SK-N-SH treated with all-trans-retinoic acid at 6 μM for 48 hours (cell line): Measurements from ENCODE around the gene CHI3L2.

Experiments
- CSDC2 ChIP-seq: fragments of 250-450 bp; sonication (Bioruptor Pico); IDR thresholded peaks from 2 replicates; pipeline ENCODE4 v1.5.0; 2020; ENCODE audit warnings: mild to moderate bottlenecking, moderate library complexity
- ESRRG ChIP-seq: fragments of 250-450 bp; sonication (Bioruptor Pico); IDR thresholded peaks from 2 replicates; pipeline ENCODE4 v1.6.1; 2021; ENCODE audit warnings: mild to moderate bottlenecking
- OSR1 ChIP-seq: fragments of 250-450 bp; sonication (Bioruptor Pico); IDR thresholded peaks from 2 replicates; pipeline ENCODE4 v1.8.0; 2022; ENCODE audit warnings: moderate library complexity, mild to moderate bottlenecking, inconsistent platforms
- POU6F1 ChIP-seq: fragments of 250-450 bp; sonication (Bioruptor Pico); IDR thresholded peaks from 2 replicates; pipeline ENCODE4 v1.8.0; 2021; ENCODE audit warnings: low read depth, mild to moderate bottlenecking, moderate library complexity, borderline replicate concordance
- PPARA ChIP-seq: fragments of 250-450 bp; sonication (Bioruptor Pico); IDR thresholded peaks from 2 replicates; pipeline ENCODE4 v1.5.0; 2020; ENCODE audit warnings: mild to moderate bottlenecking, borderline replicate concordance
- RARB ChIP-seq: fragments of 250-450 bp; sonication (Bioruptor Pico); IDR thresholded peaks from 2 replicates; pipeline ENCODE4 v1.8.0; 2021; ENCODE audit warnings: mild to moderate bottlenecking, moderate library complexity
- TCF4 ChIP-seq: fragments of 250-450 bp; sonication (Bioruptor Pico); IDR thresholded peaks from 2 replicates; pipeline ENCODE4 v1.8.0; 2021; ENCODE audit warnings: mild to moderate bottlenecking, moderate library complexity, borderline replicate concordance
- TSHZ2 ChIP-seq: fragments of 250-450 bp; sonication (Bioruptor Pico); IDR thresholded peaks from 2 replicates; pipeline ENCODE4 v1.5.0; 2020; ENCODE audit warnings: mild to moderate bottlenecking, moderate library complexity
- ZC3H10 ChIP-seq: fragments of 250-450 bp; sonication (Bioruptor Pico); IDR thresholded peaks from 2 replicates; pipeline ENCODE4 v1.5.1; 2021; ENCODE audit warnings: mild to moderate bottlenecking, moderate library complexity
- ZFP3 ChIP-seq: fragments of 250-450 bp; sonication (Bioruptor Pico); IDR thresholded peaks from 2 replicates; pipeline ENCODE4 v1.5.0; 2020; ENCODE audit warnings: mild to moderate bottlenecking, moderate library complexity
- ZFP30 ChIP-seq: fragments of 450-650 bp; formaldehyde crosslinking; IDR thresholded peaks from 2 replicates; pipeline ENCODE4 v1.5.0; 2022; ENCODE audit warnings: mild to moderate bottlenecking, moderate library complexity
- ZNF70 ChIP-seq: fragments of 450-650 bp; formaldehyde crosslinking; IDR thresholded peaks from 2 replicates; pipeline ENCODE4 v1.5.0; 2020; ENCODE audit warnings: mild to moderate bottlenecking, moderate library complexity
- TF ChIP-seq, protein P1 (sequence below): fragments of 250-450 bp; sonication (Bioruptor Pico); IDR thresholded peaks from 2 replicates; pipeline ENCODE4 v1.8.0; 2020; ENCODE audit warnings: mild to moderate bottlenecking, moderate library complexity, borderline replicate concordance

GRCh38 chr1:111228748-111229126, 1.2 kb downstream of the CHI3L2 start:
- TF ChIP-seq ZFP3 (CRISPR knock-in tag) (no peak), POU6F1 (no peak), TSHZ2 (CRISPR knock-in tag) (no peak), ZNF70 (CRISPR knock-in tag) (no peak), ZFP30 (no peak), TCF4 (no peak), PPARA (CRISPR knock-in tag) (no peak), RARB (CRISPR knock-in tag) (no peak), CSDC2 (CRISPR knock-in tag) (no peak), ESRRG (CRISPR knock-in tag) (no peak), ZC3H10 (no peak), OSR1 (CRISPR knock-in tag) (no peak)
- TF ChIP-seq, protein P1, sequence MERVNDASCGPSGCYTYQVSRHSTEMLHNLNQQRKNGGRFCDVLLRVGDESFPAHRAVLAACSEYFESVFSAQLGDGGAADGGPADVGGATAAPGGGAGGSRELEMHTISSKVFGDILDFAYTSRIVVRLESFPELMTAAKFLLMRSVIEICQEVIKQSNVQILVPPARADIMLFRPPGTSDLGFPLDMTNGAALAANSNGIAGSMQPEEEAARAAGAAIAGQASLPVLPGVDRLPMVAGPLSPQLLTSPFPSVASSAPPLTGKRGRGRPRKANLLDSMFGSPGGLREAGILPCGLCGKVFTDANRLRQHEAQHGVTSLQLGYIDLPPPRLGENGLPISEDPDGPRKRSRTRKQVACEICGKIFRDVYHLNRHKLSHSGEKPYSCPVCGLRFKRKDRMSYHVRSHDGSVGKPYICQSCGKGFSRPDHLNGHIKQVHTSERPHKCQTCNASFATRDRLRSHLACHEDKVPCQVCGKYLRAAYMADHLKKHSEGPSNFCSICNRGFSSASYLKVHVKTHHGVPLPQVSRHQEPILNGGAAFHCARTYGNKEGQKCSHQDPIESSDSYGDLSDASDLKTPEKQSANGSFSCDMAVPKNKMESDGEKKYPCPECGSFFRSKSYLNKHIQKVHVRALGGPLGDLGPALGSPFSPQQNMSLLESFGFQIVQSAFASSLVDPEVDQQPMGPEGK, result no peak
